ENCODE measurements around the gene SHQ1.
"Not testable (repeated sequence)": the region's sequence is repeated elsewhere in the genome, so short reads cannot be mapped to it uniquely, and the experiment has no call there.

Gene SHQ1

GRCh38 chr3:72802001-72802400, 46.2 kb downstream of the SHQ1 start:
- no peak overlapping the region for H3K27ac Mint-ChIP-seq
- intact Hi-C loops (cut with micrococcal nuclease), result no loop called here
- H3K4me1 Mint-ChIP-seq (ENCODE audit: low read depth), result no peaks in the 10 kb centered on the region
- H3K4me3 Mint-ChIP-seq, result no peak overlapping the region
- H3K9me3 Mint-ChIP-seq, result no peaks in the 10 kb centered on the region
- peaks cover 10% of the 10 kb centered on the region for H3K36me3 Mint-ChIP-seq (ENCODE audit: low read depth)
- H3K27me3 Mint-ChIP-seq, result no peaks in the 10 kb centered on the region

GRCh38 chr3:72800869-72801268, 47.4 kb downstream of the SHQ1 start:
- Mint-ChIP-seq H3K4me1 (ENCODE audit: low read depth) (no peaks in the 10 kb centered on the region), H3K9me3 (no peaks in the 10 kb centered on the region), H3K27me3 (no peaks in the 10 kb centered on the region), H3K4me3 (no peak overlapping the region), H3K36me3 (ENCODE audit: low read depth) (peaks cover 17% of the 10 kb centered on the region), H3K27ac (no peak overlapping the region)
- intact Hi-C loops (cut with micrococcal nuclease), result no loop called here

GRCh38 chr3:72798552-72799195, 49.6 kb downstream of the SHQ1 start:
- no peaks in the 10 kb centered on the region for H3K9me3 Mint-ChIP-seq
- H3K27ac Mint-ChIP-seq, result no peak overlapping the region
- H3K4me1 Mint-ChIP-seq (ENCODE audit: low read depth), result no peaks in the 10 kb centered on the region
- no peaks in the 10 kb centered on the region for H3K27me3 Mint-ChIP-seq
- H3K4me3 Mint-ChIP-seq, result no peak overlapping the region
- intact Hi-C loops (cut with micrococcal nuclease), result no loop called here
- H3K36me3 Mint-ChIP-seq (ENCODE audit: low read depth), result peaks cover 21% of the 10 kb centered on the region

- Mint-ChIP-seq H3K4me1 (ENCODE audit: low read depth) (no peaks in the 10 kb centered on the region), H3K36me3 (ENCODE audit: low read depth) (peaks cover 21% of the 10 kb centered on the region), H3K9me3 (no peaks in the 10 kb centered on the region), H3K27ac (no peak overlapping the region), H3K4me3 (no peak overlapping the region), H3K27me3 (no peaks in the 10 kb centered on the region)
- intact Hi-C loops (cut with micrococcal nuclease), result no loop called here
Observed at GRCh38 chr3:72797773-72798543, 50.3 kb downstream of the SHQ1 start.

GRCh38 chr3:72794079-72794478, 54.2 kb downstream of the SHQ1 start:
- Mint-ChIP-seq H3K27me3 (no peaks in the 10 kb centered on the region), H3K4me3 (no peak overlapping the region), H3K27ac (no peak overlapping the region), H3K36me3 (ENCODE audit: low read depth) (peaks cover 44% of the 10 kb centered on the region), H3K4me1 (ENCODE audit: low read depth) (no peaks in the 10 kb centered on the region), H3K9me3 (no peaks in the 10 kb centered on the region)
- intact Hi-C loops (cut with micrococcal nuclease), result no loop called here

GRCh38 chr3:72791161-72791560, 57.1 kb downstream of the SHQ1 start:
- Mint-ChIP-seq H3K27ac (no peak overlapping the region), H3K9me3 (no peaks in the 10 kb centered on the region), H3K4me1 (ENCODE audit: low read depth) (no peaks in the 10 kb centered on the region), H3K4me3 (no peak overlapping the region), H3K36me3 (ENCODE audit: low read depth) (peaks cover 39% of the 10 kb centered on the region), H3K27me3 (no peaks in the 10 kb centered on the region)
- intact Hi-C loops (cut with micrococcal nuclease), result no loop called here

GRCh38 chr3:72789786-72790185, 58.5 kb downstream of the SHQ1 start:
- H3K9me3 Mint-ChIP-seq, result no peaks in the 10 kb centered on the region
- peaks cover 32% of the 10 kb centered on the region for H3K36me3 Mint-ChIP-seq (ENCODE audit: low read depth)
- intact Hi-C loops (cut with micrococcal nuclease), result no loop called here
- H3K27ac Mint-ChIP-seq, result no peak overlapping the region
- no peaks in the 10 kb centered on the region for H3K27me3 Mint-ChIP-seq
- no peak overlapping the region for H3K4me3 Mint-ChIP-seq
- no peaks in the 10 kb centered on the region for H3K4me1 Mint-ChIP-seq (ENCODE audit: low read depth)

- H3K4me3 Mint-ChIP-seq; intact Hi-C loops (cut with micrococcal nuclease); H3K4me1 Mint-ChIP-seq (ENCODE audit: low read depth); H3K27me3 Mint-ChIP-seq; H3K27ac Mint-ChIP-seq; H3K9me3 Mint-ChIP-seq: not testable (repeated sequence)
- peaks cover 34% of the 10 kb centered on the region for H3K36me3 Mint-ChIP-seq (ENCODE audit: low read depth)
Observed at GRCh38 chr3:72788232-72788631, 60.0 kb downstream of the SHQ1 start.

- Mint-ChIP-seq H3K4me1 (ENCODE audit: low read depth) (no peaks in the 10 kb centered on the region), H3K4me3 (no peak overlapping the region), H3K9me3 (no peaks in the 10 kb centered on the region), H3K27me3 (no peaks in the 10 kb centered on the region), H3K27ac (no peak overlapping the region), H3K36me3 (ENCODE audit: low read depth) (peaks cover 26% of the 10 kb centered on the region)
- intact Hi-C loops (cut with micrococcal nuclease), result no loop called here
Observed at GRCh38 chr3:72786668-72787067, 61.6 kb downstream of the SHQ1 start.

- Mint-ChIP-seq H3K27me3 (no peaks in the 10 kb centered on the region), H3K27ac (no peak overlapping the region), H3K36me3 (ENCODE audit: low read depth) (peaks cover 27% of the 10 kb centered on the region), H3K4me1 (ENCODE audit: low read depth) (no peaks in the 10 kb centered on the region), H3K9me3 (no peaks in the 10 kb centered on the region), H3K4me3 (no peak overlapping the region)
- intact Hi-C loops (cut with micrococcal nuclease), result no loop called here
Observed at GRCh38 chr3:72784226-72784625, 64.0 kb downstream of the SHQ1 start.

- intact Hi-C loops (cut with micrococcal nuclease), result no loop called here
- Mint-ChIP-seq H3K27me3 (no peaks in the 10 kb centered on the region), H3K36me3 (ENCODE audit: low read depth) (peaks cover 25% of the 10 kb centered on the region), H3K27ac (no peak overlapping the region), H3K9me3 (no peaks in the 10 kb centered on the region), H3K4me1 (ENCODE audit: low read depth) (no peaks in the 10 kb centered on the region), H3K4me3 (no peak overlapping the region)
Observed at GRCh38 chr3:72782521-72782920, 65.7 kb downstream of the SHQ1 start.

- Mint-ChIP-seq H3K27ac (no peak overlapping the region), H3K4me1 (ENCODE audit: low read depth) (peaks cover 5% of the 10 kb centered on the region), H3K4me3 (no peak overlapping the region), H3K36me3 (ENCODE audit: low read depth) (peaks cover 18% of the 10 kb centered on the region), H3K27me3 (peaks cover 13% of the 10 kb centered on the region), H3K9me3 (no peaks in the 10 kb centered on the region)
- intact Hi-C loops (cut with micrococcal nuclease), result no loop called here
Observed at GRCh38 chr3:72769758-72770540, 78.3 kb downstream of the SHQ1 start.

GRCh38 chr3:72768936-72769335, 79.3 kb downstream of the SHQ1 start:
- Mint-ChIP-seq H3K9me3 (no peaks in the 10 kb centered on the region), H3K27ac (no peak overlapping the region), H3K36me3 (ENCODE audit: low read depth) (peaks cover 22% of the 10 kb centered on the region), H3K4me3 (no peak overlapping the region), H3K27me3 (peaks cover 19% of the 10 kb centered on the region), H3K4me1 (ENCODE audit: low read depth) (peaks cover 5% of the 10 kb centered on the region)
- intact Hi-C loops (cut with micrococcal nuclease), result no loop called here

- H3K4me3 Mint-ChIP-seq, result no peak overlapping the region
- H3K27ac Mint-ChIP-seq, result no peak overlapping the region
- intact Hi-C loops (cut with micrococcal nuclease), result no loop called here
- peaks cover 26% of the 10 kb centered on the region for H3K36me3 Mint-ChIP-seq (ENCODE audit: low read depth)
- peaks cover 24% of the 10 kb centered on the region for H3K27me3 Mint-ChIP-seq
- H3K4me1 Mint-ChIP-seq (ENCODE audit: low read depth), result peaks cover 5% of the 10 kb centered on the region
- no peaks in the 10 kb centered on the region for H3K9me3 Mint-ChIP-seq
Observed at GRCh38 chr3:72768481-72768880, 79.8 kb downstream of the SHQ1 start.
